ENCODE measurements around the gene HNRNPM. TPM values are rescaled to one million over a fixed set of nuclear protein-coding genes. Genes with fewer than 3 reads are reported as not detected.

Gene HNRNPM
- total RNA-seq, 1 donor from 2014 or later, result 320 TPM

DNA sequence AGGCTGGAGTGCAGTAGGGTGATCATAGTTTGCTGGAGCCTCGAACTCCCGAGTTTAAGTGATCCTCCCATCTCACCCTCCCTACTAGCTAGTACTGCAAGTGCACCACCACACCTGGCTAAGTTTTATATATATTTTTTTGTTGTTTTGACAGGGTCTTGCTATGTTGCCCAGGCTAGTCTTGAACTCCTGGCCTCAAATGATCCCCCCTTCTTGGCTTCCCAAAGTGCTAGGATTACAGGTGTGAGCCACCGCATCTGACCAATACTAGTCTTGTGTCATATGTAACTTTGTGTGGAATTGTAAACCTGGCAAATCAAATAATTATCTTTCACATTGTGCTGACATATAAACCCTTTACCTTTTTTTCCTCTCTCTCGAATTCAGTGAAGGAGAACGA is 10.2 kb downstream of the HNRNPM start:
- H3K27me3 Mint-ChIP-seq, result no peaks in the 10 kb centered on the region
- H3K9me3 Mint-ChIP-seq (ENCODE audit: low read depth), result no peaks in the 10 kb centered on the region
- H3K4me3 Mint-ChIP-seq (ENCODE audit: low read depth), result no peak overlapping the region
- H3K36me3 Mint-ChIP-seq (ENCODE audit: insufficient read depth), result peaks cover 14% of the 10 kb centered on the region
- H3K4me1 Mint-ChIP-seq (ENCODE audit: low read depth), result peaks cover 64% of the 10 kb centered on the region
- H3K27ac Mint-ChIP-seq, result peak overlapping the region; percentile 4
- TF ChIP-seq, protein P1, sequence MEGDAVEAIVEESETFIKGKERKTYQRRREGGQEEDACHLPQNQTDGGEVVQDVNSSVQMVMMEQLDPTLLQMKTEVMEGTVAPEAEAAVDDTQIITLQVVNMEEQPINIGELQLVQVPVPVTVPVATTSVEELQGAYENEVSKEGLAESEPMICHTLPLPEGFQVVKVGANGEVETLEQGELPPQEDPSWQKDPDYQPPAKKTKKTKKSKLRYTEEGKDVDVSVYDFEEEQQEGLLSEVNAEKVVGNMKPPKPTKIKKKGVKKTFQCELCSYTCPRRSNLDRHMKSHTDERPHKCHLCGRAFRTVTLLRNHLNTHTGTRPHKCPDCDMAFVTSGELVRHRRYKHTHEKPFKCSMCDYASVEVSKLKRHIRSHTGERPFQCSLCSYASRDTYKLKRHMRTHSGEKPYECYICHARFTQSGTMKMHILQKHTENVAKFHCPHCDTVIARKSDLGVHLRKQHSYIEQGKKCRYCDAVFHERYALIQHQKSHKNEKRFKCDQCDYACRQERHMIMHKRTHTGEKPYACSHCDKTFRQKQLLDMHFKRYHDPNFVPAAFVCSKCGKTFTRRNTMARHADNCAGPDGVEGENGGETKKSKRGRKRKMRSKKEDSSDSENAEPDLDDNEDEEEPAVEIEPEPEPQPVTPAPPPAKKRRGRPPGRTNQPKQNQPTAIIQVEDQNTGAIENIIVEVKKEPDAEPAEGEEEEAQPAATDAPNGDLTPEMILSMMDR (IDR thresholded peaks at IDR 0.05; ENCODE audit: unreplicated experiment), result no peak
- DNase-seq (ENCODE audit: low spot score, unreplicated experiment), result no peak

DNA sequence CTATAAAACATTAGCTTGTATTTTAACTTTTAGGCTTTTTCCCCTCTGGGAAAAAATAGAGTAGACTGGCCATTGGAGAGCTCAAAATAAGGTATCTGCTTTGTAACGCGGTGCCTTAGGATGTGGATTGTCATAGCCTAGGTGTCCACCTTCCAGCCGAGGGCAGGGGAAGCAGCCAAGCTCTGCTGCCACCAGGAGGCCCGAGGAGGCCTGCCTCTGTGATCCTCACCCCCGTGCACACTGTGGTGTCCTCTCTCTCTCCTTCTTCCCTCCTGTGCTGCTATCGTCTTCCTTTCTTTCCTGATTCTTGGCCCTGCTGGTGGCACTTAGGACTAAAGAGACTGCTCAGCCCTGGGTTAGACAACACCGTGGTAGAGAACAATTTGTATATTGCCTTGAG is 11.3 kb downstream of the HNRNPM start:
- Mint-ChIP-seq H3K27me3 (no peaks in the 10 kb centered on the region), H3K4me3 (ENCODE audit: low read depth) (no peak overlapping the region), H3K36me3 (ENCODE audit: insufficient read depth) (peaks cover 14% of the 10 kb centered on the region), H3K9me3 (ENCODE audit: low read depth) (no peaks in the 10 kb centered on the region), H3K4me1 (ENCODE audit: low read depth) (peaks cover 70% of the 10 kb centered on the region), H3K27ac (peak overlapping the region; percentile 67)
- TF ChIP-seq, protein P1 (IDR thresholded peaks at IDR 0.05; ENCODE audit: unreplicated experiment), result peak; percentile 30
- DNase-seq (ENCODE audit: low spot score, unreplicated experiment), result no peak

DNA sequence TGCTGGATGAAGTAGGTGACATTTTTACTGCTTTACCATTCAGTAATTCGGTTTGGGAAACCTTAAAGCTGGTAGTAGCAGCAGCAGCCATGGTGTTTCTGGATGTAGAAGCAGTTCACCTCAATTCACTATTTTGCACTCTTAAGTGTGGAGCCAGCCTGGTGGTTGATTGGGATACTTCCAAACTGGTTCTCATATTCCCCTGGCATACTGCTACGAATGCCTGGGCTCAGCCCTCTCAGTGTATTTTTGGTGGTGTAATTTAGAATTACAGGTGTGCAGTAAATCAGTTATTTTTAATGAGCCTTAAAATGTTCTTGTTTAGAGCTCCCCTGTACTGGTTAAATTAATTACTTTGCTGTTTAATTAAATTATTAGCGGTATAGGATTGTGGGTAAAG is 12.4 kb downstream of the HNRNPM start:
- Mint-ChIP-seq H3K27ac (no peak overlapping the region), H3K4me1 (ENCODE audit: low read depth) (peaks cover 70% of the 10 kb centered on the region), H3K27me3 (no peaks in the 10 kb centered on the region), H3K9me3 (ENCODE audit: low read depth) (no peaks in the 10 kb centered on the region), H3K36me3 (ENCODE audit: insufficient read depth) (peaks cover 11% of the 10 kb centered on the region), H3K4me3 (ENCODE audit: low read depth) (no peak overlapping the region)
- no peak for DNase-seq (ENCODE audit: low spot score, unreplicated experiment)
- TF ChIP-seq, protein P1 (IDR thresholded peaks at IDR 0.05; ENCODE audit: unreplicated experiment), result no peak

DNA sequence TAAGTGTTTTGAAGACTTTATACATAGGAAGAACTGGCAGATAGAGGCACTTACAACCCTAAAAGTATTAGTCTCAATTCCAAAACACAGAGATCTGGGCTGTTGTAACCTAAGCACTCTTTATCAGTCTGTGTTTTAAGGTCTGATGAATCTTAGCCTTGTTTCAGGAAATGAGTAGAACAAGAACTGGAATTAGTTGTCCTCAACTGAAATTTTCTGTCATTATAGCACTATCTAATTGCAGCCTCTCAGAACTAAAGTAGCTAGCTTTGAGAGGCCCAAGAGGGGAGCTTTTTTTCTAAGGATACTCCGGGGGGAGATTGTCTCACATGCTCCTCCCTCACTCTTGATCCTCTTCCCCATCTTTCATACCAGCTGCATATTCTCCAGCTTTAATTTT is 13.1 kb downstream of the HNRNPM start:
- peaks cover 71% of the 10 kb centered on the region for H3K4me1 Mint-ChIP-seq (ENCODE audit: low read depth)
- peak overlapping the region; percentile 94 for H3K27ac Mint-ChIP-seq
- no peaks in the 10 kb centered on the region for H3K27me3 Mint-ChIP-seq
- no peaks in the 10 kb centered on the region for H3K9me3 Mint-ChIP-seq (ENCODE audit: low read depth)
- no peak overlapping the region for H3K4me3 Mint-ChIP-seq (ENCODE audit: low read depth)
- peaks cover 11% of the 10 kb centered on the region for H3K36me3 Mint-ChIP-seq (ENCODE audit: insufficient read depth)
- TF ChIP-seq, protein P1 (IDR thresholded peaks at IDR 0.05; ENCODE audit: unreplicated experiment), result no peak
- DNase-seq (ENCODE audit: low spot score, unreplicated experiment), result no peak

DNA sequence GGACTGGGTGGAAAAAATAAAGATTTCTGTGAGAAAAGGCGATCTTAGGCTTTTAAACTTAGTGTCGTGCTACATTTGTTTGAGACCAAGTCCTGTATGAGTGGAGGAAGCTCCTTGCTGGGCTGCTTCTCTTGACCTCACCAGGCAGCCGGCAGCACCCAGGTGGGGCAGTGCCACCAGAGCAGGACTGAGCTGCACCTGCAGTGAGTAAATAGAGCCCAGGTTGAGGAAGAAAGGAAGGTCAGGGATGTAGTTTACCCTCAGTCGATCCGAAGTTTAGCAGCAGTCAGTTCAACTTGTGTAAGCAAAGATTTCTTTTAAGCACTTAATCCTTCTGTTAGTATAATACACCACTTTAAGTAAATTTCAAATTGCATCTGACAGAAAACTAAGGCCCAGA is 13.6 kb downstream of the HNRNPM start:
- TF ChIP-seq, protein P1 (IDR thresholded peaks at IDR 0.05; ENCODE audit: unreplicated experiment), result no peak
- Mint-ChIP-seq H3K9me3 (ENCODE audit: low read depth) (no peaks in the 10 kb centered on the region), H3K27me3 (no peaks in the 10 kb centered on the region), H3K4me1 (ENCODE audit: low read depth) (peaks cover 75% of the 10 kb centered on the region), H3K36me3 (ENCODE audit: insufficient read depth) (peaks cover 12% of the 10 kb centered on the region), H3K4me3 (ENCODE audit: low read depth) (peak overlapping the region; percentile 47), H3K27ac (peak overlapping the region; percentile 94)
- DNase-seq (ENCODE audit: low spot score, unreplicated experiment), result no peak

Measured in progenitor cell of endocrine pancreas (in vitro differentiated cells).